GM12878 (cell line): ENCODE results near the gene ARL13A.

Experiments
- BHLHE40 ChIP-seq, 2 experiments: fragments of 450-650 bp in 1 of 2; IDR thresholded peaks; 2 replicates each; pipeline ENCODE4 v1.6.1; 2011 to 2017; ENCODE audit warnings: low read depth in 2 of 2, borderline replicate concordance in 1 of 2, improper control_type of control experiment in 1 of 2, low read length in 1 of 2, mild to moderate bottlenecking in 1 of 2
- CTCF ChIP-seq, 3 experiments: IDR thresholded peaks in 2 of 3; conservative IDR thresholded peaks in 1 of 3; 2 replicates each; pipeline ENCODE4 v1.5.1; 2011; ENCODE audit warnings: low read depth in 3 of 3, low read length in 3 of 3, mild to moderate bottlenecking in 3 of 3, control low read depth in 2 of 3, moderate library complexity in 2 of 3, inconsistent platforms in 1 of 3, mixed read lengths in 1 of 3; ENCODE audit not compliant: control insufficient read depth in 2 of 3, insufficient read depth in 1 of 3; ENCODE audit errors: extremely low read depth in 1 of 3
- E2F8 ChIP-seq: fragments of 450-650 bp; IDR thresholded peaks from 2 replicates; pipeline ENCODE4 v1.6.1; 2018; ENCODE audit warnings: mild to moderate bottlenecking, low read depth, moderate library complexity; ENCODE audit not compliant: partially characterized antibody
- ESRRA ChIP-seq: IDR thresholded peaks from 2 replicates; pipeline ENCODE4 v1.6.1; 2012; ENCODE audit warnings: mild to moderate bottlenecking, low read length, improper control_type of control experiment
- EZH2 ChIP-seq: IDR thresholded peaks from 2 replicates; pipeline ENCODE4 v1.6.1; 2012; ENCODE audit warnings: low read depth, mild to moderate bottlenecking, control low read depth, inconsistent platforms, low read length, borderline replicate concordance; ENCODE audit not compliant: control insufficient read depth
- MTA2 ChIP-seq: fragments of 450-650 bp; IDR thresholded peaks from 2 replicates; pipeline ENCODE4 v1.6.1; 2016; ENCODE audit warnings: low read depth, mild to moderate bottlenecking, moderate library complexity
- NFIC ChIP-seq: IDR thresholded peaks from 2 replicates; pipeline ENCODE4 v1.6.1; 2012; ENCODE audit warnings: low read depth, mild to moderate bottlenecking, inconsistent platforms, low read length, moderate library complexity
- POLR2A ChIP-seq: IDR thresholded peaks from 2 replicates; pipeline ENCODE4 v1.6.1; 2011; ENCODE audit warnings: low read depth, mild to moderate bottlenecking, low read length
- POLR2AphosphoS5 ChIP-seq: IDR thresholded peaks from 2 replicates; pipeline ENCODE4 v1.6.1; 2011; ENCODE audit warnings: mild to moderate bottlenecking, low read length, inconsistent platforms
- RAD51 ChIP-seq: fragments of 450-650 bp; IDR thresholded peaks from 2 replicates; pipeline ENCODE4 v1.6.1; 2016; ENCODE audit warnings: moderate library complexity, mild to moderate bottlenecking, inconsistent platforms
- RFX5 ChIP-seq: IDR thresholded peaks from 2 replicates; pipeline ENCODE4 v1.6.1; 2011; ENCODE audit warnings: low read depth, low read length, improper control_type of control experiment
- SREBF2 ChIP-seq: IDR thresholded peaks from 2 replicates; pipeline ENCODE4 v1.6.1; 2012; ENCODE audit warnings: mild to moderate bottlenecking, low read length
- TARDBP ChIP-seq: IDR thresholded peaks from 2 replicates; pipeline ENCODE4 v1.6.1; 2016; ENCODE audit warnings: borderline replicate concordance

- no peak for TF ChIP-seq POLR2AphosphoS5
- TF ChIP-seq POLR2A: no peak
- no peak for TF ChIP-seq RAD51
- TF ChIP-seq SREBF2: no peak
- TF ChIP-seq MTA2: no peak
- TF ChIP-seq CTCF (IDR thresholded peaks at IDR 0.05 in 2 of 3, conservative IDR thresholded peaks at IDR 0.05 in 1 of 3; ENCODE audit: control insufficient read depth in 2 of 3, extremely low read depth in 1 of 3, insufficient read depth in 1 of 3, low read depth in 3 of 3, low read length in 3 of 3): no peak
- TF ChIP-seq RFX5: no peak
- no peak for TF ChIP-seq NFIC
- no peak for TF ChIP-seq EZH2
- no peak for TF ChIP-seq E2F8
- TF ChIP-seq TARDBP: no peak
- TF ChIP-seq BHLHE40 (IDR thresholded peaks at IDR 0.05; ENCODE audit: borderline replicate concordance in 1 of 2, low read depth in 2 of 2, low read length in 1 of 2): no peak
- no peak for TF ChIP-seq ESRRA
Measured at GRCh38 chrX:100928660-100929613, 40.6 kb upstream of the ARL13A start, which contains the start of gene XKRX.
